PC-3 (cell line): ENCODE data around the gene DNAH14. TPM values are rescaled to one million over a fixed set of nuclear protein-coding genes. Genes with fewer than 3 reads are reported as not detected.

Experiments used
- ATAC-seq: fragments of 200-7000 bp; cut with Tn5 transposase; 2 replicates; pipeline ENCODE4 v1.9.1; 2020; ENCODE audit warnings: mild to moderate bottlenecking, moderate library complexity
- BruUV-seq: library from RNA; stranded (reverse); fragments of 400-500 nt; replicated peaks from 2 replicates; lab custom pipeline; 2021; lab: Mats Ljungman, UMichigan
- CTCF ChIA-PET: fragments of 300-600 bp; sonication (Branson Sonifier 250); formaldehyde crosslinking; loops from one replicate; lab custom pipeline; 2022; ENCODE audit warnings: antibody characterized with exemption; lab: Charles Lee
- POLR2A ChIA-PET: fragments of 300-600 bp; sonication (Branson Sonifier 250); formaldehyde crosslinking; loops from one replicate; lab custom pipeline; 2022; ENCODE audit warnings: antibody characterized with exemption; ENCODE audit not compliant: unreplicated experiment; lab: Charles Lee
- DNase-seq: peaks from one replicate; pipeline ENCODE4 v3.0.0-alpha.2; 2015
- H2AFZ ChIP-seq: fragments of 300-600 bp; sonication (generic); 2 replicates; pipeline ENCODE4 v1.6.0; 2016; ENCODE audit warnings: antibody characterized with exemption, low read length
- H3F3A ChIP-seq: fragments of 300-600 bp; sonication (generic); one replicate; pipeline ENCODE4 v1.6.0; 2017; ENCODE audit warnings: antibody characterized with exemption, low read length, control low read depth, mild to moderate bottlenecking; ENCODE audit not compliant: unreplicated experiment
- H3K27ac ChIP-seq: fragments of 300-600 bp; sonication (generic); 2 replicates; pipeline ENCODE4 v1.5.1; 2016; ENCODE audit warnings: mild to moderate bottlenecking, low read length
- H3K27me3 ChIP-seq: fragments of 300-600 bp; sonication (generic); 2 replicates; pipeline ENCODE4 v1.6.1; 2016; ENCODE audit warnings: low read length, mixed read lengths
- H3K36me3 ChIP-seq: fragments of 300-600 bp; sonication (generic); 2 replicates; pipeline ENCODE4 v1.6.1; 2016; ENCODE audit warnings: low read depth, mixed run types, low read length, mixed read lengths
- H3K4me1 ChIP-seq: fragments of 300-600 bp; sonication (generic); 2 replicates; pipeline ENCODE4 v1.5.1; 2016; ENCODE audit warnings: low read length; ENCODE audit not compliant: insufficient read depth
- H3K4me2 ChIP-seq: fragments of 300-600 bp; sonication (generic); 2 replicates; pipeline ENCODE4 v1.6.0; 2016; ENCODE audit warnings: low read length
- H3K4me3 ChIP-seq: fragments of 300-600 bp; sonication (generic); 2 replicates; pipeline ENCODE4 v1.5.1; 2016; ENCODE audit warnings: mild to moderate bottlenecking, low read length, mixed read lengths
- H3K79me2 ChIP-seq: fragments of 300-600 bp; sonication (generic); 2 replicates; pipeline ENCODE4 v1.6.1; 2017; ENCODE audit warnings: low read length, mixed read lengths
- H3K9ac ChIP-seq: fragments of 300-600 bp; sonication (generic); 2 replicates; pipeline ENCODE4 v1.6.0; 2016; ENCODE audit warnings: mild to moderate bottlenecking, low read length
- H3K9me2 ChIP-seq: fragments of 300-600 bp; sonication (generic); replicated peaks from 2 replicates; pipeline ENCODE4 v1.6.1; 2016; ENCODE audit warnings: mixed run types, low read length, mixed read lengths
- H3K9me3 ChIP-seq: fragments of 300-600 bp; sonication (generic); 2 replicates; pipeline ENCODE4 v1.6.1; 2016; ENCODE audit warnings: low read length, mixed read lengths
- H4K20me1 ChIP-seq: fragments of 300-600 bp; sonication (generic); 2 replicates; pipeline ENCODE4 v1.6.1; 2016; ENCODE audit warnings: low read length, mixed read lengths
- EZH2 ChIP-seq: fragments of 300-600 bp; sonication (generic); IDR thresholded peaks from one replicate; pipeline ENCODE4 v1.6.1; 2017; ENCODE audit warnings: antibody characterized with exemption, mild to moderate bottlenecking, low read length; ENCODE audit not compliant: unreplicated experiment
- EZH2phosphoT487 ChIP-seq: fragments of 300-600 bp; sonication (generic); IDR thresholded peaks from 2 replicates; pipeline ENCODE4 v1.6.1; 2018; ENCODE audit warnings: mild to moderate bottlenecking, antibody characterized with exemption, low read length, borderline replicate concordance
- intact Hi-C: fragments of 100-400 bp; cut with micrococcal nuclease; formaldehyde crosslinking; loops from 2 replicates; pipeline ENCODE4 v1.9.0; 2023
- total RNA-seq: library from RNA; depleted of rRNA; stranded (reverse); fragments of >200 nt; gene quantifications from 2 replicates; pipeline ENCODE4 v1.2.3, GENCODE V29; 2014
- TF ChIP-seq, protein P1 (sequence below): fragments of 300-600 bp; sonication (generic); conservative IDR thresholded peaks from 2 replicates; pipeline ENCODE4 v1.5.1; 2017; ENCODE audit warnings: antibody characterized with exemption, low read depth, mild to moderate bottlenecking, low read length

DNAH14 gene
- total RNA-seq, 1 experiment from 2014 or later, result 42.8 TPM

DNA sequence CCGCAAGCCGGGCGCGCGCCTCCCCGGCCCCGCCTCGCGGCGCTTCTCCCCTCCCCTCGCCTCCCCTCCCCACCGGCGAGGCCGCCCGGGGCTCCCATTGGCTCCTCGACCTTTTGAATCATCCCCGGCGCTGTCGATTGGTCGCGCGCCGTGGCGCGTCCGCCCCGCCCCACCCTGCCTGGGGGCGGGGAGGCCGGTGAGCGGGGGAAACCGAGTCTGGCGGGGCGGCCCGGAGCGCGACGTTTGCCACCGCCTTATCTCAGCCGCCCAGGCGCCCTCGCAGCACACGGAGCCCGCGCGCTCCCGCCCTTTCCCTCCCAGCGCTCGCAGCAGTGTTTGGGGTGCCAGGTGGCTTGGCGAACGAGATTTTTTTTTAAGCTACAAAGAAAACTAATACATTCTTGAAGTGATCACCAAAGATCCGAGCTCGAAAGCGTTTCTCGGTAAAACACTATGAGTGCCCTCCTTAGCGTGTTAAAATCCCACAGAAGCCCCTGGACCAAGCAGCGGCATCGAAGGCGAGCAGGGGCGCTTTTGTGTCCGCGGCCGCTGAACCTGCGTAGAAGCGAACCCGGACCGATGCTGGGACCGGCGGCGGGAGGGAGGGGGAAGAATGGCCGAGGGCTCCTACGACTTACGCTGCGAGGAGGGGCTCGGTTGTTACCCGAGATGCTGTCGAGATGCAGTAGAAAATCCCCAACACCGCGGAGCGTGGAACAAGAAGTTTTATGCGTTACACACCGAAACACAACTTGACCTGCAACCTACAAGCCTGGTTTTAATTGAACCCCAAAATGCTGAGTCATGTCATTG lies 498.8 kb downstream of the DNAH14 start:
- TF ChIP-seq, protein P1, sequence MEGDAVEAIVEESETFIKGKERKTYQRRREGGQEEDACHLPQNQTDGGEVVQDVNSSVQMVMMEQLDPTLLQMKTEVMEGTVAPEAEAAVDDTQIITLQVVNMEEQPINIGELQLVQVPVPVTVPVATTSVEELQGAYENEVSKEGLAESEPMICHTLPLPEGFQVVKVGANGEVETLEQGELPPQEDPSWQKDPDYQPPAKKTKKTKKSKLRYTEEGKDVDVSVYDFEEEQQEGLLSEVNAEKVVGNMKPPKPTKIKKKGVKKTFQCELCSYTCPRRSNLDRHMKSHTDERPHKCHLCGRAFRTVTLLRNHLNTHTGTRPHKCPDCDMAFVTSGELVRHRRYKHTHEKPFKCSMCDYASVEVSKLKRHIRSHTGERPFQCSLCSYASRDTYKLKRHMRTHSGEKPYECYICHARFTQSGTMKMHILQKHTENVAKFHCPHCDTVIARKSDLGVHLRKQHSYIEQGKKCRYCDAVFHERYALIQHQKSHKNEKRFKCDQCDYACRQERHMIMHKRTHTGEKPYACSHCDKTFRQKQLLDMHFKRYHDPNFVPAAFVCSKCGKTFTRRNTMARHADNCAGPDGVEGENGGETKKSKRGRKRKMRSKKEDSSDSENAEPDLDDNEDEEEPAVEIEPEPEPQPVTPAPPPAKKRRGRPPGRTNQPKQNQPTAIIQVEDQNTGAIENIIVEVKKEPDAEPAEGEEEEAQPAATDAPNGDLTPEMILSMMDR, result no peak
- TF ChIP-seq EZH2 (no peak), EZH2phosphoT487 (no peak)
- H3K27me3 ChIP-seq, result no peaks in the 10 kb centered on the region
- peaks cover 46% of the 10 kb centered on the region for H3K79me2 ChIP-seq
- no peaks in the 10 kb centered on the region for H3F3A ChIP-seq
- ATAC-seq (peak; percentile 77), DNase-seq (peak; percentile 97)
- H3K9me2 ChIP-seq, result no peaks in the 10 kb centered on the region
- intact Hi-C loops, result loop anchor here (5.0 kb wide), 1 partner anchor 496 kb away; no protein-coding TSS in a partner anchor
- peaks cover 39% of the 10 kb centered on the region for H3K4me1 ChIP-seq
- ChIA-PET CTCF (interaction anchor here (0.6 to 2.2 kb wide), 4 partner anchors 10 to 488 kb away, joined by 3 to 6 read pairs (median 3); no protein-coding TSS in a partner anchor), POLR2A (interaction anchor here (0.6 to 0.7 kb wide), 4 partner anchors 16 to 245 kb away, joined by 3 to 7 read pairs (median 6); no protein-coding TSS in a partner anchor)
- BruUV-seq, result TSS peak; percentile 91
- H3K27ac ChIP-seq, result peak overlapping the region; percentile 69
- H2AFZ ChIP-seq, result peak overlapping the region; percentile 98
- peaks cover 33% of the 10 kb centered on the region for H4K20me1 ChIP-seq
- H3K9me3 ChIP-seq, result no peaks in the 10 kb centered on the region
- H3K4me3 ChIP-seq, result peak overlapping the region; percentile 89
- H3K9ac ChIP-seq, result peak overlapping the region; percentile 82
- no peaks in the 10 kb centered on the region for H3K36me3 ChIP-seq
- peak overlapping the region; percentile 92 for H3K4me2 ChIP-seq

DNA sequence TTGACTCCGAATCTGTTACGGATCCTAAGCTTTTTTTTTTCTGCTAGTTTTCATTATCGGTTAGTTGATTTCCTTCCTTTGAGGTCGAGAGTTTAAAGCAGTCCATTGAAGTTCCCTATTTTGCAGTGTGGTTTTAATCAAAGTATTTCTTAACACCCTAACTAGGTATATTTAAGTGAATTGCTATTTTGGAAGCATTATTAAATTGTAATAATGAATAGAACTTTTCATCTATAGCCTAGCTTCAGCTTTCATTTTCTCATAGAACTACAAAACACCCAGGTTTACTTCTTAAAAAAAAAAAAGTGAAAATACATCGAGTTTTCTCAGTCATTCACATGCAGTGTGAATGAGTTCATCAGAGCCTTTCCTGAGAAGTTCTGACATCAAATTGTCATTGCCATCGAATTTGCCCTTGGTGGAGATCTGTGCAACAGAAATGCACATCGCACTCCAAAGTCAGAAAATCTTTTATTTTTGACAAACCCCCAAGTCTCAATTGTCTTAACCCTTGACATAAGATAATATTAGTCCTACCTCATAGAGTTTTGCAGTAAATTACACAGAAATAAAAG lies 499.5 kb downstream of the DNAH14 start:
- DNase-seq (no peak), ATAC-seq (no peak)
- intact Hi-C loops, result loop anchor here (5.0 kb wide), 1 partner anchor 497 kb away; no protein-coding TSS in a partner anchor
- ChIA-PET CTCF (interaction anchor here (0.6 to 2.2 kb wide), 4 partner anchors 9 to 487 kb away, joined by 3 to 6 read pairs (median 3); no protein-coding TSS in a partner anchor), POLR2A (interaction anchor here (0.6 to 0.7 kb wide), 3 partner anchors 16 to 169 kb away, joined by 6 to 7 read pairs (median 6); no protein-coding TSS in a partner anchor)
- Histone ChIP-seq H3K9me3 (no peaks in the 10 kb centered on the region), H3K36me3 (no peaks in the 10 kb centered on the region), H3K4me3 (peak overlapping the region; percentile 89), H3K4me1 (peaks cover 32% of the 10 kb centered on the region), H3K4me2 (peak overlapping the region; percentile 92), H3F3A (no peaks in the 10 kb centered on the region), H3K27me3 (no peaks in the 10 kb centered on the region), H4K20me1 (peaks cover 26% of the 10 kb centered on the region), H3K9ac (peak overlapping the region; percentile 82), H3K79me2 (peaks cover 39% of the 10 kb centered on the region), H2AFZ (peak overlapping the region; percentile 98), H3K27ac (peak overlapping the region; percentile 69), H3K9me2 (no peaks in the 10 kb centered on the region)
- TF ChIP-seq EZH2 (no peak), EZH2phosphoT487 (no peak)
- TF ChIP-seq, protein P1, result no peak
- no TSS peak for BruUV-seq
